GM21390 (cell line): Measurements from ENCODE around the gene MRPS2.
"Not testable (repeated sequence)": the region's sequence is repeated elsewhere in the genome, so short reads cannot be mapped to it uniquely, and the experiment has no call there.

ENCODE experiments used
- ATAC-seq: cut with Tn5 transposase; IDR thresholded peaks from one replicate; pipeline ENCODE4 v1.9.1; 2021; ENCODE audit not compliant: unreplicated experiment

MRPS2 gene

GRCh38 chr9:135513351-135513846, 12.9 kb downstream of the MRPS2 start:
- ATAC-seq: no peak

- ATAC-seq: not testable (repeated sequence)
Observed at GRCh38 chr9:135513906-135514305, 13.4 kb downstream of the MRPS2 start.

DNA sequence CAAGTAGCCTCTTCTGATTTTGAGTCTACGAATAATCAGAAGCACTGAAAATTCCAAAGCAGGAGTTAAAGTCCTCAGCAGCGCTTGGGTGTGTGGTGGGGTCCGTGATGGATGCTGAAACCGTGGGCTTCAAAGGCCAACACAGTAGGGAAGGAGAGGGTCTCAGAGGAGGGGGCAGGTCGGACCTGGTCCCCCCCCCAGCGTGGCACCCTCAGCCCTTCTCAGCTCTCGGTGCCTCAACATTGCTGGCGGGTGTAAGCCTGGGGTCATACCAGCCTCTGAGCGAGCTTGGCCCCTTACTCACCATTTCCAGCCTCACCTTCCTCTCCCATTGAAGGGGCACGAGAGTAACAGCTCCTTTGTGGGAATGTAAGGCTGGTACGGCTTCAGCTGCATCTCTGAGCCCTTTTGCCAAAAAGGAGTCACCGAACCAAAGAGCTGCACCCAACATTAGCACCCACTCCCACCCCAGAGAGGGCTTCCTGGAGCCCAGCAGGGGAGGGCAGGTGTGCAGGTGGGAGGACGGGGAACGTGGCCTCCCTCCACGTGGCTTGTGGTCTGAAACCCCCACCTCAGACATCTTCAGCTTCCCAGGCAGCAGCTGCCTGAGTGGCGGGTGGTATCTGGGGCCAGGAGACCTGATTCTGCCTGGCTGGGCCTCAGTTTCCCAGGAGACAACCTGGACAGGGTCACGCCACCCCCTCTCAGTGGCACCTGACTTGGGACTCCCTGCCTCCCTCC, 14.0 kb downstream of the MRPS2 start:
- ATAC-seq: no peak

- no peak for ATAC-seq
Observed at GRCh38 chr9:135515083-135515951, 14.8 kb downstream of the MRPS2 start.

DNA sequence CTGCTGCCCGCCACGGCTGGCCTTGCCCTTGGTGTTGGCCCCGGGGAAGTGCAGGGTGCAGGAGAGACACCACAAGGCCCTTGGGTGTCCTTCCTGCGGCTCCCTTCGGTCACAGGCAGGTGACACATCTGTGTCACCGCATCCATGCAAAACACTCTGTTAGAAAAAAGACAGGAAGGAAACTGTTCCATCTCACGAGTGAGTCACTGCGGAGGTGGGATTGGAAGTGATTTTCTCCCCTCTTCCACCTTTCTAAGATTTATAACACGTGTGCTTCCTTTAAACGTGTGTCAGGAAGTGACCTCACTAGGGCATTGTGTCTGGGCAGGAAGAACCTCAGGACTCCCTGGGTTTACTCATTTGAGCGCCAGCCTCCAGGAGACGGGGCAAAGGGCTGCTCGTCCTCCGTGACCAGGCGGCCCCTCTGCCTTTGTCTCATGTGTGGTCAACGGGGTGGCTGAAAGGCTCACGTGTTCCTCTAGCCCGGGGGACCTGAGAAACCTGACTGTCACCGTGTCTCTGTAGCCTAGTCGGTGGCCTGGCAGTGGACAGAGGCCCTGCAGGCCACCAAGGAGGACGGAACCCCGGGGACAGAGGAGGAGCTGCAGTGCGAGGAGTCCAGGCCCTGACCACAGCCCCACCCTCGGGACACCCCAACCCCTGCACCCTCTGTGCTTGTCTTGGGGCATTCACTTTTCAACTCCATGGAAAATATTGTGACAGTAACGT, 15.8 kb downstream of the MRPS2 start:
- no peak for ATAC-seq

GRCh38 chr9:135517407-135517822, 16.9 kb downstream of the MRPS2 start:
- ATAC-seq: no peak

GRCh38 chr9:135519179-135519971, 18.9 kb downstream of the MRPS2 start:
- ATAC-seq: no peak

DNA sequence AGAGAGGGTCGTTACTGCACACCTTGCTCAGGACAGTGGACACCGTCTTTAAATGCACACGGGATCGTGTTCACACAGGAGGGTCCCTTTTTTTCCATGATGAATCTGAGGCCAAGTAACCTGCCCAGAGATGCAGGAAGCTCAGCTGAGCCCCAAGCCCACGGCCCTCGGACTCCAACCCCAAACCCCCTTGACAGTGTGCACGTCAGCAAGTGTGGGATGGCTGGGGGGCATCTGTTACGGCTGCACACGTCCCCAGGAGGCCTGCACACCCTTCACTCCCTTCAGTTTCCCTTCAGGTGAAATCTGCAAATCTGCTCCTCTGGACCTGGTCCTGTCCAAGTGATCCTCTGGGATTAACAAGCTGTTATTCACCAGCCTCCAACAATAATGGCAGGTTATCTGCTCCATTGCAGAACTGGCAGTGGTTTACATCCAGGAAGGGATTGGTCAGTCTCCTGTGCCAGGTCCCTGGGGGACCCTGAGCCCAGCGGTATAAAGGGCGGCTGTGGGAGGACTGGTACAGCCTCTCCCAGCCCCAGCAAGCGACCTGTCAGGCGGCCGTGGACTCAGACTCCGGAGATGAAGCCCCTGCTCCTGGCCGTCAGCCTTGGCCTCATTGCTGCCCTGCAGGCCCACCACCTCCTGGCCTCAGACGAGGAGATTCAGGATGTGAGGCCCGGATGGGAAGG, 20.6 kb downstream of the MRPS2 start, which contains the start of gene LCN1:
Gene LCN1 (plus strand): TSS at position 525 of the 692 bp plus-strand sequence. CDS start 58 bp downstream, at position 583.
- ATAC-seq: no peak

GRCh38 chr9:135521608-135522095, 21.2 kb downstream of the MRPS2 start:
- no peak for ATAC-seq

DNA sequence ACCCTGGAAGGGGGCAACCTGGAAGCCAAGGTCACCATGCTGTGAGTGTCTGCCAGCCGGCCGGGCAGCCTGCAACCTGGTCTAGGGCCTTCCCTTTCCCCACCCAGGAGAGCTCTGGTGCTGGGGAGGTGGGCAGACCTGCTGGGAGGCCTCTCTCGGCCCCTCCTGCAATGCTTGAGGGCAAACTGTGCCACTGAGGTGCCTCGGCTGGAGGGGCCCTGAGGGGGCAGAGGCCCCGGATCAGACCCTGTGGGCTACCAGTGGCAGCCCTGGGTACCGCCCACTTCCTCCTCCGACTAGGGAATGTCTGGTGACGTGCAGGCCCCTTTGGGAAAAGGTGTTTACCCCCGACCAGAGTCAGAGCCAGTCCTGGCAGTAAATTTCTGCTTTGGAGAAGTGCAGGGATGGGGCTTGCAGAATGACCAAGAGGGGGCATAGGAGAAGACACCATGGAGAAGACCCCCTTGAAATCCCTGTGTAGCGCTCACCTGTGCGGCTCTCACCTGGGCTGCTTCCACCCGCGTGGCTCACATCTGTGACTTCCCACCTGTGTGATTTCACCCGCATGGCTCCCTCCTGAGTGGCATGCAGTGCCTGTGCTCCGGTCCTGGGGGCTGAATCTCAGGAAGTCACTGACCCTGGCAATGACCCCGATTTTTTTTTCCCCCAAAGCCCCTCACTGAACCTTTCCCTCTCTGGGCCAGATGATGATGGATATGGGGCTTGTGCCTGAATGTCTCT, 21.8 kb downstream of the MRPS2 start:
- ATAC-seq: no peak

GRCh38 chr9:135522931-135523330, 22.4 kb downstream of the MRPS2 start:
- ATAC-seq: no peak

- no peak for ATAC-seq
Observed at GRCh38 chr9:135523521-135524129, 23.1 kb downstream of the MRPS2 start.

- no peak for ATAC-seq
Observed at GRCh38 chr9:135524130-135524861, 23.8 kb downstream of the MRPS2 start.

DNA sequence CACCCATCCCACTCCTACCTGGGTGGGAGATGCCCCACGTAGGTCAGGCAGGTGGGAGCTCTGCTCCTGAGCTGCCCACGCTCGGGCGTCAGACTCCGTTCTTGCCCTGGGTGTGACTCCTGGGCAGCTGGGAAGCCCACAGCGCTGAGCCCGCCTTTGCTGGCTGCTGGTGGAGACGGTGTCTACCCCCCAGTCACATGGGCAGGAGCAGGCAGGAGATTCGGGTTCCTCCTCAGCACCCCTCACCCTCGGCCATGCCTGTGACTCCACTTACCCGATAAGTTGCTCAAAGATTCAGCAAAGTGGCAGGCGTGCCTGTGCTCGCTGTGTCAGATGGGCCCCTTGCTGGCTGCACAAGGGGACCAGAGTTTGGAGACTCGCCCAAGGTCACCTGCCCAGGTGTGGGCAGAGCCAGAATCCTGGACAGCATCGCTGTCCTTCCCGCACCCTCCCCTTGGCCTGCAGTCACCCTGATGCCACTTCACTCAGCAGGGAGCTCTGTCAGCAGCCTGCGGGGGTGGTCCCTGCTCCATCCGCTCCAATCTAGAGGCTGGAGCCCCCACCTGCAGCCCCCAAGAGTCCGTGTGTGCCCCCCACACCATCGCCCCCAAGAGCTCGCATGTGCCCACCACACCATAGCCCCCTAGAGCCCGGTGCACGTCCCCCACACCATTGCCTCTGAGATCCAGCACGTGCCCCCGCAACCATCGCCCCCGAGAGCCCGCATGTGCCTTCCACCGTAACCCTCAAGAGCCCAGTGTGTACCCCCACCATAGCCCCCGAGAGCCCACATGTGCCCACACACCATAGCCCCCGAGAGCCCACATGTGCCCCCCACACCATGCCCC, 25.0 kb downstream of the MRPS2 start:
- ATAC-seq: no peak

DNA sequence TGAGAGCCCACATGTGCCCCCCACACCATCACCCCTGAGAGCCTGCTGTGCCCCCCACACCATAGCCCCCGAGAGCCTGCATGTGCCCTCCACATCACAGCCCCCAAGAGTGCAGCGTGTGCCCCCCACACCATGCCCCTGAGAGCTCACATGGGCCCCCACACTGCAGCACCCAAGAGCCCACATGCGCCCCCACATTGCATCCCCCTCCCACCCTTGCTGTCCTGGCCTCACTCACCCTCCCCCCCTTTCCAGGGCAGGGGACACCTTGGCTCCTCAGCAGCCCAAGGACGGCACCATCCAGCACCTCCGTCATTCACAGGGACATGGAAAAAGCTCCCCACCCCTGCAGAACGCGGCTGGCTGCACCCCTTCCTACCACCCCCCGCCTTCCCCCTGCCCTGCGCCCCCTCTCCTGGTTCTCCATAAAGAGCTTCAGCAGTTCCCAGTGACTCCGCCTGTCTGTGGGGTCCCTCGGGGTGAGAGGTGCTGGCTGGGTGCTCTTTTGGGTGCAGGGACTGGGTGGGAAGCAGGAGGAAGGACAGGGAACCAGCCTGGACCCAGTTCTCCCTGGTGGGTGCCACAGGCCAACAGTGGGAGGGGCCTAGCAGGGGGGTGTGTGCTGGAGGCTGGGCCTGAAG, 25.7 kb downstream of the MRPS2 start:
- ATAC-seq: no peak
